HG03520 (cell line): Measurements from ENCODE around the gene CADM1.

Source experiments
- ATAC-seq: cut with Tn5 transposase; IDR thresholded peaks from one replicate; pipeline ENCODE4 v1.9.1; 2021; ENCODE audit warnings: mild to moderate bottlenecking, moderate library complexity; ENCODE audit not compliant: unreplicated experiment

CADM1 gene

GRCh38 chr11:115219376-115219775, 284.8 kb downstream of the CADM1 start:
- ATAC-seq: no peak

GRCh38 chr11:115217726-115218311, 286.4 kb downstream of the CADM1 start:
- no peak for ATAC-seq

GRCh38 chr11:115215694-115216617, 288.3 kb downstream of the CADM1 start:
- no peak for ATAC-seq

GRCh38 chr11:115214644-115215234, 289.5 kb downstream of the CADM1 start:
- ATAC-seq: no peak

GRCh38 chr11:115213007-115213406, 291.2 kb downstream of the CADM1 start:
- no peak for ATAC-seq

GRCh38 chr11:115208808-115209259, 295.4 kb downstream of the CADM1 start:
- ATAC-seq: no peak

- no peak for ATAC-seq
Observed at GRCh38 chr11:115207916-115208315, 296.3 kb downstream of the CADM1 start.

- no peak for ATAC-seq
Observed at GRCh38 chr11:115207166-115207591, 297.0 kb downstream of the CADM1 start.

GRCh38 chr11:115206365-115207022, 297.7 kb downstream of the CADM1 start:
- ATAC-seq: no peak

GRCh38 chr11:115202900-115203552, 301.2 kb downstream of the CADM1 start:
- no peak for ATAC-seq

- no peak for ATAC-seq
Observed at GRCh38 chr11:115202074-115202473, 302.1 kb downstream of the CADM1 start.

- no peak for ATAC-seq
Observed at GRCh38 chr11:115201111-115201792, 303.0 kb downstream of the CADM1 start.

- ATAC-seq: no peak
Observed at GRCh38 chr11:115199481-115200069, 304.6 kb downstream of the CADM1 start.

- ATAC-seq: no peak
Observed at GRCh38 chr11:115198321-115198741, 305.9 kb downstream of the CADM1 start.

- ATAC-seq: no peak
Observed at GRCh38 chr11:115197433-115197832, 306.8 kb downstream of the CADM1 start.

GRCh38 chr11:115197031-115197430, 307.2 kb downstream of the CADM1 start:
- no peak for ATAC-seq

GRCh38 chr11:115194802-115195110, 309.5 kb downstream of the CADM1 start:
- peak; percentile 65 for ATAC-seq

GRCh38 chr11:115193914-115194801, 310.1 kb downstream of the CADM1 start:
- peak; percentile 75 for ATAC-seq

- ATAC-seq: no peak
Observed at GRCh38 chr11:115191761-115192160, 312.5 kb downstream of the CADM1 start.
